Small intestine (tissue), 7 donors: ENCODE data around the gene AVEN. TPM values are rescaled to one million over a fixed set of nuclear protein-coding genes. Genes with fewer than 3 reads are reported as not detected.

ENCODE experiments used
- DNase-seq, 2 donors: peaks; one replicate each; pipeline versions ENCODE4 v3.0.0 to v3.0.0-alpha.2; 2013
- FAIRE-seq: peaks from 2 replicates; lab custom pipeline; 2012; peaks lifted over from hg19 to GRCh38; lab: Jason Lieb, UNC
- H3K27ac ChIP-seq, 3 donors: one replicate each; pipeline ENCODE4 v1.5.1; 2013; ENCODE audit warnings: low read length in 2 of 3, mild to moderate bottlenecking in 2 of 3, control low read depth in 1 of 3, inconsistent platforms in 1 of 3, low read depth in 1 of 3, moderate library complexity in 1 of 3
- H3K27me3 ChIP-seq, 3 donors: one replicate each; pipeline ENCODE4 v1.6.1; 2013; ENCODE audit warnings: low read length in 3 of 3, inconsistent platforms in 1 of 3; ENCODE audit not compliant: control insufficient read depth in 3 of 3, insufficient read depth in 3 of 3
- H3K36me3 ChIP-seq, 3 donors: one replicate each; pipeline ENCODE4 v1.6.1; 2013; ENCODE audit warnings: low read length in 3 of 3, inconsistent platforms in 1 of 3, low read depth in 1 of 3, mild to moderate bottlenecking in 1 of 3, moderate library complexity in 1 of 3; ENCODE audit not compliant: control insufficient read depth in 3 of 3, insufficient read depth in 2 of 3
- H3K4me1 ChIP-seq, 3 donors: one replicate each; pipeline ENCODE4 v1.6.1; 2013; ENCODE audit warnings: low read length in 2 of 3, inconsistent platforms in 1 of 3, low read depth in 1 of 3, mild to moderate bottlenecking in 1 of 3, moderate library complexity in 1 of 3; ENCODE audit not compliant: control insufficient read depth in 3 of 3, insufficient read depth in 2 of 3
- H3K4me3 ChIP-seq, 3 donors: one replicate each; pipeline ENCODE4 v1.5.1; 2013; ENCODE audit warnings: low read length in 3 of 3, control low read depth in 1 of 3, inconsistent platforms in 1 of 3, low read depth in 1 of 3, mild to moderate bottlenecking in 1 of 3, moderate library complexity in 1 of 3
- H3K9me3 ChIP-seq, 2 donors: one replicate each; pipeline ENCODE4 v1.6.1; 2013; ENCODE audit warnings: low read depth in 1 of 2, low read length in 1 of 2; ENCODE audit not compliant: control insufficient read depth in 2 of 2, insufficient read depth in 1 of 2
- WGBS, 3 donors: extraction: QIAGEN DNeasy Blood & Tissue Kit; methylation state at CpG; one replicate each; pipeline ENCODE4 v1.1.7; 2013; 5-methylcytosine and 5-hydroxymethylcytosine counted together
- polyA plus RNA-seq, 4 donors: library from polyadenylated mRNA; stranded (reverse) in 3 of 4; unstranded in 1 of 4; fragments of 200-250 nt in 3 of 4; fragments of 120-200 nt in 1 of 4; gene quantifications; one replicate each; pipeline versions ENCODE4 v1.2.1 to v1.2.3, GENCODE V29; 2013
- donor health status: healthy with polysubstance abuse.
- donor health status: control.
- donor health status: control.
- donor health status: Bipolar disorder and iron deficiency.
- donor health status: healthy.

The AVEN gene
- polyA plus RNA-seq, 4 donors: 9.1 to 13.4 (median 12.8) TPM

- FAIRE-seq: no peak
- H3K9me3 ChIP-seq: peaks cover 0 to 12% of the 10 kb centered on the region in 2 donors
- no peaks in the 10 kb centered on the region for H3K27me3 ChIP-seq
- H3K4me1 ChIP-seq: no peaks in the 10 kb centered on the region
- 96 to 98% (median 97%) methylated on average over 2 of the region's 2 CpGs for WGBS, 3 donors
- H3K4me3 ChIP-seq: no peak overlapping the region
- H3K36me3 ChIP-seq: no peaks in the 10 kb centered on the region
- DNase-seq: no peak
- H3K27ac ChIP-seq: no peak overlapping the region
These were observed 10.1 kb upstream of the AVEN start for GRCh38 chr15:34049112-34049511.

- FAIRE-seq: no peak
- 83 to 84% (median 83%) methylated on average over 10 of the region's 10 CpGs for WGBS, 3 donors
- DNase-seq: no peak
- no peak overlapping the region for H3K27ac ChIP-seq
- no peaks in the 10 kb centered on the region for H3K36me3 ChIP-seq
- no peaks in the 10 kb centered on the region for H3K4me1 ChIP-seq
- peaks cover 0 to 12% of the 10 kb centered on the region in 2 donors for H3K9me3 ChIP-seq
- no peak overlapping the region for H3K4me3 ChIP-seq
- H3K27me3 ChIP-seq: no peaks in the 10 kb centered on the region
These were observed 9.1 kb upstream of the AVEN start for GRCh38 chr15:34047893-34048775.

- no peaks in the 10 kb centered on the region for H3K36me3 ChIP-seq
- H3K4me3 ChIP-seq: no peak overlapping the region
- DNase-seq: no peak
- peaks cover 0 to 12% of the 10 kb centered on the region in 2 donors for H3K9me3 ChIP-seq
- no peaks in the 10 kb centered on the region for H3K27me3 ChIP-seq
- WGBS, 3 donors: 90 to 97% (median 92%) methylated on average over 13 to 16 of the region's 16 CpGs
- FAIRE-seq: no peak
- no peaks in the 10 kb centered on the region for H3K4me1 ChIP-seq
- H3K27ac ChIP-seq: no peak overlapping the region
These were observed 7.6 kb upstream of the AVEN start for GRCh38 chr15:34046471-34047145.

GRCh38 chr15:34043813-34044212 is 4.8 kb upstream of the AVEN start:
- Histone ChIP-seq H3K27ac (no peak overlapping the region), H3K9me3 (peaks cover 0 to 3% of the 10 kb centered on the region in 2 donors), H3K27me3 (no peaks in the 10 kb centered on the region), H3K4me3 (no peak overlapping the region), H3K36me3 (no peaks in the 10 kb centered on the region), H3K4me1 (peaks cover 0 to 6% (median 0%) of the 10 kb centered on the region in 3 donors)
- 74 to 75% (median 74%) methylated on average over 2 of the region's 2 CpGs for WGBS, 3 donors
- FAIRE-seq: no peak
- DNase-seq: no peak

- WGBS, 3 donors: 59 to 76% (median 61%) methylated on average over 1 of the region's 1 CpG
- H3K27ac ChIP-seq: no peak overlapping the region
- FAIRE-seq: no peak
These were observed 4.4 kb upstream of the AVEN start for GRCh38 chr15:34043391-34043790.

GRCh38 chr15:34039790-34040113 is 748 bp upstream of the AVEN start:
- Histone ChIP-seq H3K27me3 (no peaks in the 10 kb centered on the region), H3K36me3 (no peaks in the 10 kb centered on the region), H3K27ac (peak overlapping the region in 2 of 3 donors; percentile 11 to 63), H3K4me1 (peaks cover 0 to 6% (median 0%) of the 10 kb centered on the region in 3 donors), H3K4me3 (no peak overlapping the region), H3K9me3 (no peaks in the 10 kb centered on the region)
- 53 to 96% (median 76%) methylated on average over 1 of the region's 1 CpG for WGBS, 3 donors
- FAIRE-seq (no peak), DNase-seq (no peak)

More at GRCh38 chr15:34043391-34043790, 4.4 kb upstream of the AVEN start:
- no peaks in the 10 kb centered on the region for H3K9me3 ChIP-seq
- no peak for DNase-seq
- H3K4me1 ChIP-seq: peaks cover 0 to 6% (median 0%) of the 10 kb centered on the region in 3 donors
- H3K4me3 ChIP-seq: no peak overlapping the region
- H3K36me3 ChIP-seq: no peaks in the 10 kb centered on the region
- no peaks in the 10 kb centered on the region for H3K27me3 ChIP-seq

GRCh38 chr15:34038023-34038870 is 757 bp downstream of the AVEN start:
- Histone ChIP-seq H3K36me3 (no peaks in the 10 kb centered on the region), H3K4me3 (peak overlapping the region; percentile 78 to 92 (median 91)), H3K27ac (peak overlapping the region; percentile 88 to 99 (median 98)), H3K4me1 (peaks cover 0 to 6% (median 0%) of the 10 kb centered on the region in 3 donors), H3K9me3 (no peaks in the 10 kb centered on the region), H3K27me3 (no peaks in the 10 kb centered on the region)
- DNase-seq (peak; percentile 76 to 94), FAIRE-seq (no peak)
- WGBS, 3 donors: 1% methylated on average over 51 to 68 of the region's 70 CpGs
